ENCODE measurements around the gene COL1A1.

Gene COL1A1

GRCh38 chr17:50172936-50173334 lies 28.5 kb downstream of the COL1A1 start:
- Histone ChIP-seq H3K9ac (ENCODE audit: low read length) (peak overlapping the region; percentile 18), H3K4me1 (ENCODE audit: insufficient read depth, low read length) (peaks cover 44% of the 10 kb centered on the region), H3K27ac (ENCODE audit: low read depth, low read length) (peak overlapping the region; percentile 21), H3K9me3 (ENCODE audit: low read length) (no peaks in the 10 kb centered on the region), H3K27me3 (ENCODE audit: control insufficient read depth in 1 of 2, insufficient read depth in 2 of 2, low read length in 2 of 2) (no peaks in the 10 kb centered on the region), H3K36me3 (ENCODE audit: insufficient read depth, low read length) (no peaks in the 10 kb centered on the region), H3K4me3 (ENCODE audit: low read depth in 1 of 2, low read length in 2 of 2) (no peak overlapping the region)

- H3K27me3 ChIP-seq (ENCODE audit: control insufficient read depth in 1 of 2, insufficient read depth in 2 of 2, low read length in 2 of 2): no peaks in the 10 kb centered on the region
- H3K4me1 ChIP-seq (ENCODE audit: insufficient read depth, low read length): peaks cover 42% of the 10 kb centered on the region
- no peaks in the 10 kb centered on the region for H3K36me3 ChIP-seq (ENCODE audit: insufficient read depth, low read length)
- H3K27ac ChIP-seq (ENCODE audit: low read depth, low read length): no peak overlapping the region
- no peaks in the 10 kb centered on the region for H3K9me3 ChIP-seq (ENCODE audit: low read length)
- H3K4me3 ChIP-seq (ENCODE audit: low read depth in 1 of 2, low read length in 2 of 2): no peak overlapping the region
- H3K9ac ChIP-seq (ENCODE audit: low read length): no peak overlapping the region
Observed at GRCh38 chr17:50172130-50172529, 29.3 kb downstream of the COL1A1 start.

- no peaks in the 10 kb centered on the region for H3K36me3 ChIP-seq (ENCODE audit: insufficient read depth, low read length)
- no peaks in the 10 kb centered on the region for H3K27me3 ChIP-seq (ENCODE audit: control insufficient read depth in 1 of 2, insufficient read depth in 2 of 2, low read length in 2 of 2)
- no peaks in the 10 kb centered on the region for H3K9me3 ChIP-seq (ENCODE audit: low read length)
- H3K27ac ChIP-seq (ENCODE audit: low read depth, low read length): no peak overlapping the region
- peaks cover 40% of the 10 kb centered on the region for H3K4me1 ChIP-seq (ENCODE audit: insufficient read depth, low read length)
- H3K4me3 ChIP-seq (ENCODE audit: low read depth in 1 of 2, low read length in 2 of 2): no peak overlapping the region
- no peak overlapping the region for H3K9ac ChIP-seq (ENCODE audit: low read length)
Observed at GRCh38 chr17:50171371-50172071, 29.9 kb downstream of the COL1A1 start.

- H3K27ac ChIP-seq (ENCODE audit: low read depth, low read length): no peak overlapping the region
- H3K9ac ChIP-seq (ENCODE audit: low read length): no peak overlapping the region
- no peaks in the 10 kb centered on the region for H3K36me3 ChIP-seq (ENCODE audit: insufficient read depth, low read length)
- H3K27me3 ChIP-seq (ENCODE audit: control insufficient read depth in 1 of 2, insufficient read depth in 2 of 2, low read length in 2 of 2): no peaks in the 10 kb centered on the region
- H3K9me3 ChIP-seq (ENCODE audit: low read length): no peaks in the 10 kb centered on the region
- peaks cover 43% of the 10 kb centered on the region for H3K4me1 ChIP-seq (ENCODE audit: insufficient read depth, low read length)
- no peak overlapping the region for H3K4me3 ChIP-seq (ENCODE audit: low read depth in 1 of 2, low read length in 2 of 2)
Observed at GRCh38 chr17:50170662-50171370, 30.6 kb downstream of the COL1A1 start.

- Histone ChIP-seq H3K27me3 (ENCODE audit: control insufficient read depth in 1 of 2, insufficient read depth in 2 of 2, low read length in 2 of 2) (no peaks in the 10 kb centered on the region), H3K27ac (ENCODE audit: low read depth, low read length) (no peak overlapping the region), H3K9ac (ENCODE audit: low read length) (no peak overlapping the region), H3K4me3 (ENCODE audit: low read depth in 1 of 2, low read length in 2 of 2) (no peak overlapping the region), H3K4me1 (ENCODE audit: insufficient read depth, low read length) (peaks cover 44% of the 10 kb centered on the region), H3K9me3 (ENCODE audit: low read length) (no peaks in the 10 kb centered on the region), H3K36me3 (ENCODE audit: insufficient read depth, low read length) (no peaks in the 10 kb centered on the region)
Observed at GRCh38 chr17:50169881-50170459, 31.5 kb downstream of the COL1A1 start.

- H3K9me3 ChIP-seq (ENCODE audit: low read length): no peaks in the 10 kb centered on the region
- H3K36me3 ChIP-seq (ENCODE audit: insufficient read depth, low read length): no peaks in the 10 kb centered on the region
- H3K27ac ChIP-seq (ENCODE audit: low read depth, low read length): peak overlapping the region; percentile 50
Observed at GRCh38 chr17:50169121-50169764, 32.2 kb downstream of the COL1A1 start.

GRCh38 chr17:50168319-50168718 lies 33.1 kb downstream of the COL1A1 start:
- Histone ChIP-seq H3K9me3 (ENCODE audit: low read length) (no peaks in the 10 kb centered on the region), H3K27me3 (ENCODE audit: control insufficient read depth in 1 of 2, insufficient read depth in 2 of 2, low read length in 2 of 2) (no peaks in the 10 kb centered on the region), H3K27ac (ENCODE audit: low read depth, low read length) (no peak overlapping the region), H3K4me3 (ENCODE audit: low read depth in 1 of 2, low read length in 2 of 2) (no peak overlapping the region), H3K36me3 (ENCODE audit: insufficient read depth, low read length) (no peaks in the 10 kb centered on the region), H3K9ac (ENCODE audit: low read length) (no peak overlapping the region), H3K4me1 (ENCODE audit: insufficient read depth, low read length) (peaks cover 39% of the 10 kb centered on the region)

More at GRCh38 chr17:50169121-50169764, 32.2 kb downstream of the COL1A1 start:
- Histone ChIP-seq H3K9ac (ENCODE audit: low read length) (no peak overlapping the region), H3K4me3 (ENCODE audit: low read depth in 1 of 2, low read length in 2 of 2) (no peak overlapping the region), H3K27me3 (ENCODE audit: control insufficient read depth in 1 of 2, insufficient read depth in 2 of 2, low read length in 2 of 2) (no peaks in the 10 kb centered on the region), H3K4me1 (ENCODE audit: insufficient read depth, low read length) (peaks cover 45% of the 10 kb centered on the region)

GRCh38 chr17:50167371-50167770 lies 34.1 kb downstream of the COL1A1 start:
- H3K27me3 ChIP-seq (ENCODE audit: control insufficient read depth in 1 of 2, insufficient read depth in 2 of 2, low read length in 2 of 2): no peaks in the 10 kb centered on the region

GRCh38 chr17:50166518-50167181 lies 34.8 kb downstream of the COL1A1 start:
- H3K9ac ChIP-seq (ENCODE audit: low read length): peak overlapping the region; percentile 24
- peak overlapping the region; percentile 42 to 49 for H3K4me3 ChIP-seq (ENCODE audit: low read depth in 1 of 2, low read length in 2 of 2)

More at GRCh38 chr17:50167371-50167770, 34.1 kb downstream of the COL1A1 start:
- Histone ChIP-seq H3K4me3 (ENCODE audit: low read depth in 1 of 2, low read length in 2 of 2) (no peak overlapping the region), H3K9ac (ENCODE audit: low read length) (no peak overlapping the region), H3K36me3 (ENCODE audit: insufficient read depth, low read length) (no peaks in the 10 kb centered on the region), H3K27ac (ENCODE audit: low read depth, low read length) (no peak overlapping the region), H3K4me1 (ENCODE audit: insufficient read depth, low read length) (peaks cover 33% of the 10 kb centered on the region), H3K9me3 (ENCODE audit: low read length) (no peaks in the 10 kb centered on the region)

GRCh38 chr17:50165867-50166517 lies 35.4 kb downstream of the COL1A1 start, which contains the start of gene SGCA:
Gene SGCA (plus strand): TSS chr17:50166005. CDS start chr17:50166041, 36 bp downstream.
- Histone ChIP-seq H3K9ac (ENCODE audit: low read length) (peak within 1 kb of the TSS; percentile 24), H3K4me3 (ENCODE audit: low read depth in 1 of 2, low read length in 2 of 2) (peak within 1 kb of the TSS; percentile 42 to 49), H3K27me3 (ENCODE audit: control insufficient read depth in 1 of 2, insufficient read depth in 2 of 2, low read length in 2 of 2) (no peaks in the 10 kb centered on the region), H3K27ac (ENCODE audit: low read depth, low read length) (peak within 1 kb of the TSS; percentile 88), H3K9me3 (ENCODE audit: low read length) (no peaks in the 10 kb centered on the region), H3K36me3 (ENCODE audit: insufficient read depth, low read length) (no peaks in the 10 kb centered on the region), H3K4me1 (ENCODE audit: insufficient read depth, low read length) (peaks cover 41% of the 10 kb centered on the region)

More at GRCh38 chr17:50166518-50167181, 34.8 kb downstream of the COL1A1 start:
- Histone ChIP-seq H3K27me3 (ENCODE audit: control insufficient read depth in 1 of 2, insufficient read depth in 2 of 2, low read length in 2 of 2) (no peaks in the 10 kb centered on the region), H3K9me3 (ENCODE audit: low read length) (no peaks in the 10 kb centered on the region), H3K4me1 (ENCODE audit: insufficient read depth, low read length) (peaks cover 38% of the 10 kb centered on the region), H3K27ac (ENCODE audit: low read depth, low read length) (peak overlapping the region; percentile 88), H3K36me3 (ENCODE audit: insufficient read depth, low read length) (no peaks in the 10 kb centered on the region)
